H54 (cell line): Measurements from ENCODE around the gene OR4E1.

Source experiments
- DNase-seq: peaks from one replicate; pipeline ENCODE4 v3.0.0; 2011; ENCODE audit warnings: low spot score, mixed read lengths; ENCODE audit not compliant: insufficient read length
- FAIRE-seq: peaks from 3 replicates; lab custom pipeline; 2011; peaks lifted over from hg19 to GRCh38; lab: Jason Lieb, UNC
- POLR2A ChIP-seq: IDR thresholded peaks from 2 replicates; pipeline ENCODE4 v1.6.1; 2011; ENCODE audit warnings: low read depth, mild to moderate bottlenecking, low read length

The OR4E1 gene

GRCh38 chr14:21626491-21627230 is 47.0 kb downstream of the OR4E1 start:
- peak; percentile 4 for DNase-seq
- FAIRE-seq, result no peak
- TF ChIP-seq POLR2A, result no peak
